HL-60 (cell line): ENCODE results near the gene ADPRHL1.

Experiments used
- GABPA ChIP-seq: IDR thresholded peaks from 2 replicates; pipeline ENCODE4 v1.6.1; 2012; ENCODE audit warnings: low read depth
- POLR2AphosphoS5 ChIP-seq: IDR thresholded peaks from 2 replicates; pipeline ENCODE4 v1.6.1; 2012; ENCODE audit warnings: low read depth
- SPI1 ChIP-seq: IDR thresholded peaks from 2 replicates; pipeline ENCODE4 v1.6.1; 2012; ENCODE audit warnings: low read depth, mild to moderate bottlenecking, borderline replicate concordance
- TF ChIP-seq, protein P1 (sequence below): IDR thresholded peaks from one replicate; pipeline ENCODE4 v1.5.1; 2011; ENCODE audit warnings: low read length, control low read depth, inconsistent platforms; ENCODE audit not compliant: insufficient read depth
- TF ChIP-seq, protein P2 (sequence below): IDR thresholded peaks from 2 replicates; pipeline ENCODE4 v1.6.1; 2012; ENCODE audit warnings: low read depth; ENCODE audit not compliant: insufficient replicate concordance

DNA sequence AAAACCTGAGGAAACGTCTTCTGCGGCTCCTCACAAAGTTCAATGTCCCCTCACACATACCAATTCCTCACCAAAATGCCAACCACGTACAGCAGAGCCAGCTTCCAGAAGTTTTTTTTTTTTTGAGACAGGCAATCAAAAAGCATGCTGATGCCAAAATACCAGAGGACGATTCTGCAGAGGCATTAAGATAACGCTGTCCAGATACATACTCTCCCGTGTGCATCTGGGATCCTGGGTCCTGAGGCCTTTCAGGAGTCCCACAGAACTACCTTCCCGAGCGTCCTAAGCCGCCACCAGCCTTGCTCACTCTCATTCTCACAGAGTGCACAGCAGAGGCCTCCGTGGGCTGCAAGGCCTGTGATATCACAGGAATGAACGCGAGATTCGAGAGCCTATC lies 32.3 kb upstream of the ADPRHL1 start:
- TF ChIP-seq, protein P1, sequence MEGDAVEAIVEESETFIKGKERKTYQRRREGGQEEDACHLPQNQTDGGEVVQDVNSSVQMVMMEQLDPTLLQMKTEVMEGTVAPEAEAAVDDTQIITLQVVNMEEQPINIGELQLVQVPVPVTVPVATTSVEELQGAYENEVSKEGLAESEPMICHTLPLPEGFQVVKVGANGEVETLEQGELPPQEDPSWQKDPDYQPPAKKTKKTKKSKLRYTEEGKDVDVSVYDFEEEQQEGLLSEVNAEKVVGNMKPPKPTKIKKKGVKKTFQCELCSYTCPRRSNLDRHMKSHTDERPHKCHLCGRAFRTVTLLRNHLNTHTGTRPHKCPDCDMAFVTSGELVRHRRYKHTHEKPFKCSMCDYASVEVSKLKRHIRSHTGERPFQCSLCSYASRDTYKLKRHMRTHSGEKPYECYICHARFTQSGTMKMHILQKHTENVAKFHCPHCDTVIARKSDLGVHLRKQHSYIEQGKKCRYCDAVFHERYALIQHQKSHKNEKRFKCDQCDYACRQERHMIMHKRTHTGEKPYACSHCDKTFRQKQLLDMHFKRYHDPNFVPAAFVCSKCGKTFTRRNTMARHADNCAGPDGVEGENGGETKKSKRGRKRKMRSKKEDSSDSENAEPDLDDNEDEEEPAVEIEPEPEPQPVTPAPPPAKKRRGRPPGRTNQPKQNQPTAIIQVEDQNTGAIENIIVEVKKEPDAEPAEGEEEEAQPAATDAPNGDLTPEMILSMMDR: no peak
- no peak for TF ChIP-seq POLR2AphosphoS5
- TF ChIP-seq SPI1: no peak
- TF ChIP-seq, protein P2, sequence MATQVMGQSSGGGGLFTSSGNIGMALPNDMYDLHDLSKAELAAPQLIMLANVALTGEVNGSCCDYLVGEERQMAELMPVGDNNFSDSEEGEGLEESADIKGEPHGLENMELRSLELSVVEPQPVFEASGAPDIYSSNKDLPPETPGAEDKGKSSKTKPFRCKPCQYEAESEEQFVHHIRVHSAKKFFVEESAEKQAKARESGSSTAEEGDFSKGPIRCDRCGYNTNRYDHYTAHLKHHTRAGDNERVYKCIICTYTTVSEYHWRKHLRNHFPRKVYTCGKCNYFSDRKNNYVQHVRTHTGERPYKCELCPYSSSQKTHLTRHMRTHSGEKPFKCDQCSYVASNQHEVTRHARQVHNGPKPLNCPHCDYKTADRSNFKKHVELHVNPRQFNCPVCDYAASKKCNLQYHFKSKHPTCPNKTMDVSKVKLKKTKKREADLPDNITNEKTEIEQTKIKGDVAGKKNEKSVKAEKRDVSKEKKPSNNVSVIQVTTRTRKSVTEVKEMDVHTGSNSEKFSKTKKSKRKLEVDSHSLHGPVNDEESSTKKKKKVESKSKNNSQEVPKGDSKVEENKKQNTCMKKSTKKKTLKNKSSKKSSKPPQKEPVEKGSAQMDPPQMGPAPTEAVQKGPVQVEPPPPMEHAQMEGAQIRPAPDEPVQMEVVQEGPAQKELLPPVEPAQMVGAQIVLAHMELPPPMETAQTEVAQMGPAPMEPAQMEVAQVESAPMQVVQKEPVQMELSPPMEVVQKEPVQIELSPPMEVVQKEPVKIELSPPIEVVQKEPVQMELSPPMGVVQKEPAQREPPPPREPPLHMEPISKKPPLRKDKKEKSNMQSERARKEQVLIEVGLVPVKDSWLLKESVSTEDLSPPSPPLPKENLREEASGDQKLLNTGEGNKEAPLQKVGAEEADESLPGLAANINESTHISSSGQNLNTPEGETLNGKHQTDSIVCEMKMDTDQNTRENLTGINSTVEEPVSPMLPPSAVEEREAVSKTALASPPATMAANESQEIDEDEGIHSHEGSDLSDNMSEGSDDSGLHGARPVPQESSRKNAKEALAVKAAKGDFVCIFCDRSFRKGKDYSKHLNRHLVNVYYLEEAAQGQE: no peak
- TF ChIP-seq GABPA: no peak
